ENCODE results near the gene TARBP1. TPM values are rescaled to one million over a fixed set of nuclear protein-coding genes. Genes with fewer than 3 reads are reported as not detected.
"Not testable (repeated sequence)": the region's sequence is repeated elsewhere in the genome, so short reads cannot be mapped to it uniquely, and the experiment has no call there.

TARBP1 gene
- total RNA-seq, 2 experiments from 2014 or later: 31.3 to 33.2 TPM

DNA sequence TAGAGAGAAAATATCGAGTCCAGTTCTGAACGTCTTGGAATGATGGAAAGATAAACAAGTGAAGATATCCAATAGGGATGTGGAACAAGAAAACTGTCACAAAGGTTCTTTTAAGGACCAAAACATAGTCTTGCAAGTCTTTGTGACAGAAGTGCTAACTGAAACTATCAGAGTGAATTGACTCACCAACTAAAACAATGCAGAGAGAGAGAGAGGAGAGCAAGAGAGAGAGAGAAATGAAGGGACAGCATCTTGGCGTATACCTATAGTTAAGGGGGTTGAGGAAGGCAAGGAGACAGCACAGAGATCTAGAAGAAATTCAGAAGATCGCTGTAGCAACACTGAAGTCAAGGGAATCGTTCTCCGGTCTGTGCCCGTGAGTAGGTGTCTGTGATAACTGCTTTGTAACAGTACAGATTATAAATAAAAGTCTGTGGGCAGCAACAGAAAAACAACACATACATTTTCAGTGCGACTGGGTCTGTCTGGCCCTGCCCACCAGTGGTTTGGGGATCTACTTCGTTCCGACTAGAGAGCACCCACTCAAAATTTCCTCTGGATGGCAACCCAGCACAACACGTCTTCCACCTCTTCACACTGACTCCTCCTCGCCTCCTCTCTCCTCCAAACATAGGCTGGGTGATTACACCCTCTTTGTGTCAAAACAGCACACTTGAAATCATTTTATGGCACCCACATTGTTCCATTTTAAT lies 110.5 kb downstream of the TARBP1 start:
- Mint-ChIP-seq H3K36me3 (ENCODE audit: low read depth) (peaks cover 5% of the 10 kb centered on the region), H3K4me3 (no peak overlapping the region), H3K9me3 (no peaks in the 10 kb centered on the region), H3K27ac (no peak overlapping the region), H3K4me1 (peaks cover 27% of the 10 kb centered on the region), H3K27me3 (peaks cover 6% of the 10 kb centered on the region)
- CTCF ChIA-PET: no interaction called here
- POLR2A ChIA-PET: no interaction called here
- peak; percentile 30 for DNase-seq

- peaks cover 7% of the 10 kb centered on the region for H3K27me3 Mint-ChIP-seq
- CTCF ChIA-PET: no interaction called here
- no peaks in the 10 kb centered on the region for H3K9me3 Mint-ChIP-seq
- H3K36me3 Mint-ChIP-seq (ENCODE audit: low read depth): no peaks in the 10 kb centered on the region
- no peak overlapping the region for H3K4me3 Mint-ChIP-seq
- no peak overlapping the region for H3K27ac Mint-ChIP-seq
- H3K4me1 Mint-ChIP-seq: no peaks in the 10 kb centered on the region
- no peak for DNase-seq
- POLR2A ChIA-PET: no interaction called here
Measured at GRCh38 chr1:234362558-234362957, 116.4 kb downstream of the TARBP1 start.

- no peak for DNase-seq
- H3K9me3 Mint-ChIP-seq: no peaks in the 10 kb centered on the region
- no peaks in the 10 kb centered on the region for H3K36me3 Mint-ChIP-seq (ENCODE audit: low read depth)
- H3K4me1 Mint-ChIP-seq: no peaks in the 10 kb centered on the region
- H3K4me3 Mint-ChIP-seq: no peak overlapping the region
- peaks cover 7% of the 10 kb centered on the region for H3K27me3 Mint-ChIP-seq
- POLR2A ChIA-PET: no interaction called here
- no peak overlapping the region for H3K27ac Mint-ChIP-seq
- CTCF ChIA-PET: no interaction called here
Measured at GRCh38 chr1:234361102-234361603, 117.8 kb downstream of the TARBP1 start.

GRCh38 chr1:234357831-234358230 lies 121.1 kb downstream of the TARBP1 start:
- Mint-ChIP-seq H3K36me3 (ENCODE audit: low read depth) (no peaks in the 10 kb centered on the region), H3K4me3 (no peak overlapping the region), H3K27me3 (peaks cover 13% of the 10 kb centered on the region), H3K9me3 (no peaks in the 10 kb centered on the region), H3K27ac (no peak overlapping the region), H3K4me1 (no peaks in the 10 kb centered on the region)
- ChIA-PET POLR2A (no interaction called here), CTCF (interaction anchor here (1.1 kb wide), 1 partner anchor 46 kb away, joined by 3 read pairs; no protein-coding TSS in a partner anchor)
- no peak for DNase-seq

DNA sequence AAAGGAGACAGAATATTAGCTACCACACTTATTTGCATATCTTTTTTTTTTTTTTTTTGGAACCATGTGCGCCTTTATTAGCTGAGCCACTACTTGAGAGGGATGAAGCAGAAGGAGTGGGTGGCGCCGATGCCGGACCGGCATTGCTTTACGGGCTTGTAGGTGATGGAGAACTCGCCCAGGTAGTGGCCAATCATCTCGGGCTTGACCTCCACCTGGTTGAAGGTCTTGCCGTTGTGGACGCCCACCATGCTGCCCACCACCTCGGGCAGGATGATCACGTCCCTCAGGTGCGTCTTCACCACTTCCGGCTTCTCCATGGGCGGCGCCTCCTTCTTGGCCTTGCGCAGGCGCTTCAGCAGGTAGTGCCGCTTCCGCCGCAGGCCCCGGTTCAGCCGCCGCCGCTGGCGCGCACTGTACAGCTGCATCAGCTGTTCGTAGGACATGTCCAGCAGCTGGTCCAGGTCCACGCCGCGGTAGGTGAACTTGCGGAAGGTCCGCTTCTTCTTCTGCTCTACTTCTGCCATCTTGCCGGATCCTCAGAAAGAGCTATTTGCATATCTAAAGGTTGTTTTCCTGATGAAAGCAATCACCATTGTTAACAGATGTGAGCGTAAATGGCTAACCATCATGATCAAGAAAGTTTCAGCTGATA lies 122.2 kb downstream of the TARBP1 start:
- Mint-ChIP-seq H3K4me3 (peak overlapping the region; percentile 67), H3K27me3 (peaks cover 18% of the 10 kb centered on the region), H3K27ac (peak overlapping the region; percentile 80)
- H3K4me1 Mint-ChIP-seq; DNase-seq; POLR2A ChIA-PET; H3K9me3 Mint-ChIP-seq; H3K36me3 Mint-ChIP-seq (ENCODE audit: low read depth): not testable (repeated sequence)
- CTCF ChIA-PET: interaction anchor here (1.1 kb wide), 2 partner anchors 16 to 45 kb away, joined by 3 read pairs; partner anchors contain the start of gene COA6

DNA sequence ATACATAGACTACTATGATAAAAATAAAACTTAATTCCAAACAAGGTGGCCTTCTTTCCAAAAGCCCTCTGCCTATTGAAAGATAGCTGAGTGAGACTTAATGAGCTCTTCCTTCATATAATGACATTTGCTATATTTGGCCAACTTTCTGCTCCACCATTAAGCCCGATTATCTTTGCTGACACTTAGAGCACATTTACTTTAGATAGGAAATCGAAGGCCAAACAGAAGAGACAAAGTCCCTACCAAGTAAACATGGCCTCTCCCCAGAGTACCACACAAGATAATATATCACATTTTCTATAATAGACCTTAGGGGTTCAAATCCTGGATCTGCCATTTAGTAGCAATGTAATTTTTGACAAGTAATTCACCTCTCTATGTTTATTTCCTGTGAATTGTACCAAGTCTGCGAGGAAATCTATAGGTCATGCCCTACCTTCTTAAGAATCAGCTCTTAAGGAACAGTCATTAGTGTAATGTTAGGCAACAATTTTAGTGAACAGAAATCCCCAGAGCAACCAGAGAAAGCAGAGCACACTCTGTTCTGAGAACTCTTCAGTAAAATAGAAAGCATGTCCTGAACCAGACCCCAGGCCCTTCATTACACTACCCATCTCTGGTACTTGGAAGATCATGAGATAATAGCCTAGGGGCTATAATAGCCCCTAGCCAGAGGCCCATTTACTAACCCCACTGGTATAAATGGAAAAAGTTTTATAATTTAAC lies 123.0 kb downstream of the TARBP1 start:
- peaks cover 16% of the 10 kb centered on the region for H3K27me3 Mint-ChIP-seq
- H3K4me1 Mint-ChIP-seq: no peaks in the 10 kb centered on the region
- H3K9me3 Mint-ChIP-seq: no peaks in the 10 kb centered on the region
- H3K27ac Mint-ChIP-seq: no peak overlapping the region
- CTCF ChIA-PET: interaction anchor here (1.1 kb wide), 1 partner anchor 17 kb away, joined by 3 read pairs; the partner anchor contains the start of gene COA6
- H3K4me3 Mint-ChIP-seq: no peak overlapping the region
- H3K36me3 Mint-ChIP-seq (ENCODE audit: low read depth): no peaks in the 10 kb centered on the region
- POLR2A ChIA-PET: no interaction called here
- no peak for DNase-seq

GRCh38 chr1:234348964-234349363 lies 130.0 kb downstream of the TARBP1 start:
- peaks cover 23% of the 10 kb centered on the region for H3K27me3 Mint-ChIP-seq

DNA sequence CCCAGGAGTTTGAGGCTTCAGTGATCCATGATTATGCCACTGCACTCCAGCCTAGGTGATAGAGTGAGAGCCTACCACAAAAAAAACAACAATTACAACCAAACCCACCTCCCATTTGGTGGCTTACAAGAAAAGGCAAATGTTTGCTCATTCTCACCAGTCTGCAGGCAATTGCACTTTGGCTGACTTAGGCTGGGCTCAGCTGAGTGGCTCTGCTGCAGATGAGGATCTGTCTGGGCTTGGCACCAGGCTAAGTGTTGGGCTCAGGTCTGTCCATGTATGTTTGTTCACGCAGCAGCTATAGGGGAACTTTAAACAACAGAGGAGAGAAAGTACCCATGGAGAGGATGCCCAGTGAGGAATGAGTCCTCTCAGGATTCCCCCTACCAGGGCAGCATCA lies 133.7 kb downstream of the TARBP1 start:
- CTCF ChIA-PET: interaction anchor here (1.5 kb wide), 1 partner anchor 24 kb away, joined by 3 read pairs; no protein-coding TSS in a partner anchor
- no peaks in the 10 kb centered on the region for H3K4me1 Mint-ChIP-seq
- POLR2A ChIA-PET: no interaction called here
- H3K9me3 Mint-ChIP-seq: peaks cover 6% of the 10 kb centered on the region
- H3K27ac Mint-ChIP-seq: no peak overlapping the region
- peaks cover 16% of the 10 kb centered on the region for H3K27me3 Mint-ChIP-seq
- H3K4me3 Mint-ChIP-seq: no peak overlapping the region
- H3K36me3 Mint-ChIP-seq (ENCODE audit: low read depth): no peaks in the 10 kb centered on the region
- DNase-seq: no peak

More at GRCh38 chr1:234348964-234349363, 130.0 kb downstream of the TARBP1 start:
- Mint-ChIP-seq H3K4me1 (no peaks in the 10 kb centered on the region), H3K36me3 (ENCODE audit: low read depth) (no peaks in the 10 kb centered on the region), H3K9me3 (no peaks in the 10 kb centered on the region), H3K4me3 (no peak overlapping the region), H3K27ac (no peak overlapping the region)
- POLR2A ChIA-PET: no interaction called here
- no peak for DNase-seq
- CTCF ChIA-PET: no interaction called here

GRCh38 chr1:234342774-234343173 lies 136.2 kb downstream of the TARBP1 start:
- Mint-ChIP-seq H3K4me1 (no peaks in the 10 kb centered on the region), H3K4me3 (no peak overlapping the region), H3K36me3 (ENCODE audit: low read depth) (no peaks in the 10 kb centered on the region), H3K9me3 (peaks cover 7% of the 10 kb centered on the region), H3K27ac (no peak overlapping the region), H3K27me3 (peaks cover 13% of the 10 kb centered on the region)
- ChIA-PET CTCF (interaction anchor here (1.4 to 2.0 kb wide), 2 partner anchors 16 to 20 kb away, joined by 3 to 8 read pairs; no protein-coding TSS in a partner anchor), POLR2A (no interaction called here)
- no peak for DNase-seq

Other genes starting within 250 kb of the TARBP1 start
- 10 to 100 TPM; 46.2 to 46.5 TPM for gene COA6, start 105.7 kb downstream of the TARBP1 start, total RNA-seq
- gene IRF2BP2, start 131.0 kb upstream of the TARBP1 start, total RNA-seq: 10 to 100 TPM; 83.0 to 95.0 TPM

All from activated CD4-positive, alpha-beta T cell treated with anti-CD3 and anti-CD28 coated beads, Interleukin-2, amount 10 ng/mL, durations not matched to agents 7 days and 5 days (primary cell).